Cardiac muscle cell (in vitro differentiated cells and primary cell): Measurements from ENCODE around the gene CUL3. TPM values are rescaled to one million over a fixed set of nuclear protein-coding genes. Genes with fewer than 3 reads are reported as not detected.

Source experiments
- DNase-seq, 2 donors: peaks; one replicate each; pipeline versions ENCODE4 v3.0.0 to v3.0.0-alpha.2; 2010 to 2017; ENCODE audit warnings: low read depth in 1 of 2, low spot score in 1 of 2
- H3K27ac ChIP-seq: fragments of 200-600 bp; sonication (generic); 2 replicates; pipeline ENCODE4 v1.5.1; 2016
- H3K27me3 ChIP-seq: fragments of 200-600 bp; sonication (generic); 2 replicates; pipeline ENCODE4 v1.6.0; 2016; ENCODE audit warnings: control low read depth
- H3K36me3 ChIP-seq: fragments of 200-600 bp; sonication (generic); 2 replicates; pipeline ENCODE4 v1.5.1; 2016; ENCODE audit warnings: control low read depth
- H3K4me1 ChIP-seq: fragments of 200-600 bp; sonication (generic); 2 replicates; pipeline ENCODE4 v1.8.1; 2017; ENCODE audit warnings: low read depth, mild to moderate bottlenecking, mixed run types
- H3K4me3 ChIP-seq: fragments of 200-600 bp; sonication (generic); 2 replicates; pipeline ENCODE4 v1.5.1; 2016; ENCODE audit warnings: mild to moderate bottlenecking
- H3K9me3 ChIP-seq: fragments of 200-600 bp; sonication (generic); 2 replicates; pipeline ENCODE4 v1.5.1; 2017; ENCODE audit warnings: low read depth, mild to moderate bottlenecking, control low read depth
- CTCF ChIP-seq: IDR thresholded peaks from 2 replicates; pipeline ENCODE4 v1.5.1; 2012; ENCODE audit warnings: low read depth, mild to moderate bottlenecking, low read length
- polyA plus RNA-seq: library from polyadenylated mRNA; unstranded; fragments of >200 nt; fragmentation: Nextera tagmentation; extraction: Ambion mirVana; gene quantifications from 2 replicates; pipeline ENCODE4 v1.2.1, GENCODE V29; 2016
- total RNA-seq: library from RNA; depleted of rRNA; stranded (reverse); fragments of >200 nt; gene quantifications from 2 replicates; pipeline ENCODE4 v1.2.3, GENCODE V29; 2016

Gene CUL3
- total and polyA plus RNA-seq, 2 experiments from 2014 or later = 47.6 to 78.8 TPM

- no peak for DNase-seq
- Histone ChIP-seq H3K27ac (no peak overlapping the region), H3K9me3 (no peaks in the 10 kb centered on the region), H3K4me1 (no peaks in the 10 kb centered on the region), H3K36me3 (peaks cover 37% of the 10 kb centered on the region), H3K4me3 (no peak overlapping the region), H3K27me3 (no peaks in the 10 kb centered on the region)
- TF ChIP-seq CTCF = no peak
These were observed 105.3 kb downstream of the CUL3 start for GRCh38 chr2:224479826-224480225.

GRCh38 chr2:224472827-224473226, 112.3 kb downstream of the CUL3 start:
- TF ChIP-seq CTCF = no peak
- Histone ChIP-seq H3K36me3 (peaks cover 27% of the 10 kb centered on the region), H3K4me1 (no peaks in the 10 kb centered on the region), H3K9me3 (no peaks in the 10 kb centered on the region), H3K4me3 (no peak overlapping the region), H3K27ac (no peak overlapping the region), H3K27me3 (no peaks in the 10 kb centered on the region)
- DNase-seq = no peak

- peaks cover 20% of the 10 kb centered on the region for H3K36me3 ChIP-seq
- no peak for TF ChIP-seq CTCF
These were observed 113.0 kb downstream of the CUL3 start for GRCh38 chr2:224472137-224472536.

GRCh38 chr2:224469374-224469964, 115.7 kb downstream of the CUL3 start:
- TF ChIP-seq CTCF = no peak
- no peaks in the 10 kb centered on the region for H3K4me1 ChIP-seq
- no peak overlapping the region for H3K4me3 ChIP-seq
- peak in 1 of 2 donors; percentile 10 for DNase-seq
- H3K27me3 ChIP-seq = no peaks in the 10 kb centered on the region
- H3K27ac ChIP-seq = no peak overlapping the region
- H3K9me3 ChIP-seq = no peaks in the 10 kb centered on the region
- peaks cover 12% of the 10 kb centered on the region for H3K36me3 ChIP-seq

More at GRCh38 chr2:224472137-224472536, 113.0 kb downstream of the CUL3 start:
- no peak overlapping the region for H3K27ac ChIP-seq
- H3K4me1 ChIP-seq = no peaks in the 10 kb centered on the region
- H3K9me3 ChIP-seq = no peaks in the 10 kb centered on the region
- H3K4me3 ChIP-seq = no peak overlapping the region
- no peak for DNase-seq
- no peaks in the 10 kb centered on the region for H3K27me3 ChIP-seq

GRCh38 chr2:224466304-224466895, 118.8 kb downstream of the CUL3 start:
- Histone ChIP-seq H3K4me3 (no peak overlapping the region), H3K27me3 (no peaks in the 10 kb centered on the region), H3K27ac (no peak overlapping the region), H3K4me1 (no peaks in the 10 kb centered on the region), H3K36me3 (no peaks in the 10 kb centered on the region), H3K9me3 (no peaks in the 10 kb centered on the region)
- no peak for TF ChIP-seq CTCF
- DNase-seq = no peak
